Middle frontal gyrus (tissue), 1 donor: ENCODE data around the gene FLG.
"Not testable (repeated sequence)": the region's sequence is repeated elsewhere in the genome, so short reads cannot be mapped to it uniquely, and the experiment has no call there.

Experiments used
- DNase-seq: peaks from one replicate; pipeline ENCODE4 v3.0.0-alpha.2; 2015; ENCODE audit warnings: low spot score; ENCODE audit errors: extremely low spot score

Gene FLG

GRCh38 chr1:152325111-152325510 lies at the start of gene FLG:
Gene FLG, minus strand, starts transcription at chr1:152325239. Its CDS starts 9,783 bp downstream, at chr1:152315456.
- no peak for DNase-seq

GRCh38 chr1:152374451-152374850 lies 49.4 kb upstream of the FLG start:
- no peak for DNase-seq

GRCh38 chr1:152372672-152373071 lies 47.6 kb upstream of the FLG start:
- no peak for DNase-seq

- no peak for DNase-seq
Observed at GRCh38 chr1:152367436-152367835, 42.4 kb upstream of the FLG start.

GRCh38 chr1:152359906-152360305 lies 34.9 kb upstream of the FLG start, which contains the start of gene FLG2:
Gene FLG2, minus strand, starts transcription at chr1:152360006. Its CDS starts 1,122 bp downstream, at chr1:152358884.
- DNase-seq = no peak

- no peak for DNase-seq
Observed at GRCh38 chr1:152356736-152357135, 31.7 kb upstream of the FLG start.

GRCh38 chr1:152349611-152350010 lies 24.6 kb upstream of the FLG start:
- no peak for DNase-seq

- no peak for DNase-seq
Observed at GRCh38 chr1:152348447-152348846, 23.4 kb upstream of the FLG start.

- peak; percentile 29 for DNase-seq
Observed at GRCh38 chr1:152347116-152347728, 22.2 kb upstream of the FLG start.

- no peak for DNase-seq
Observed at GRCh38 chr1:152344438-152344837, 19.4 kb upstream of the FLG start.

GRCh38 chr1:152343006-152343405 lies 18.0 kb upstream of the FLG start:
- DNase-seq = no peak

GRCh38 chr1:152335399-152335798 lies 10.4 kb upstream of the FLG start:
- DNase-seq = no peak

- no peak for DNase-seq
Observed at GRCh38 chr1:152328801-152329391, 3.9 kb upstream of the FLG start.

GRCh38 chr1:152313970-152314369 lies 11.1 kb downstream of the FLG start:
- no peak for DNase-seq

- DNase-seq = no peak
Observed at GRCh38 chr1:152313319-152313801, 11.7 kb downstream of the FLG start.

GRCh38 chr1:152312169-152312568 lies 12.9 kb downstream of the FLG start:
- DNase-seq = not testable (repeated sequence)

GRCh38 chr1:152309955-152310354 lies 15.1 kb downstream of the FLG start:
- DNase-seq = no peak

GRCh38 chr1:152309320-152309901 lies 15.6 kb downstream of the FLG start:
- DNase-seq = not testable (repeated sequence)

GRCh38 chr1:152308758-152309157 lies 16.3 kb downstream of the FLG start:
- DNase-seq = not testable (repeated sequence)

GRCh38 chr1:152307970-152308369 lies 17.1 kb downstream of the FLG start:
- DNase-seq = not testable (repeated sequence)

GRCh38 chr1:152306123-152306522 lies 18.9 kb downstream of the FLG start:
- DNase-seq = not testable (repeated sequence)

GRCh38 chr1:152304773-152305172 lies 20.3 kb downstream of the FLG start:
- DNase-seq = not testable (repeated sequence)
